GM21786 (cell line): ENCODE results near the gene SLC6A17.

Experiments used
- ATAC-seq: cut with Tn5 transposase; IDR thresholded peaks from one replicate; pipeline ENCODE4 v1.9.1; 2021; ENCODE audit not compliant: unreplicated experiment

The SLC6A17 gene

DNA sequence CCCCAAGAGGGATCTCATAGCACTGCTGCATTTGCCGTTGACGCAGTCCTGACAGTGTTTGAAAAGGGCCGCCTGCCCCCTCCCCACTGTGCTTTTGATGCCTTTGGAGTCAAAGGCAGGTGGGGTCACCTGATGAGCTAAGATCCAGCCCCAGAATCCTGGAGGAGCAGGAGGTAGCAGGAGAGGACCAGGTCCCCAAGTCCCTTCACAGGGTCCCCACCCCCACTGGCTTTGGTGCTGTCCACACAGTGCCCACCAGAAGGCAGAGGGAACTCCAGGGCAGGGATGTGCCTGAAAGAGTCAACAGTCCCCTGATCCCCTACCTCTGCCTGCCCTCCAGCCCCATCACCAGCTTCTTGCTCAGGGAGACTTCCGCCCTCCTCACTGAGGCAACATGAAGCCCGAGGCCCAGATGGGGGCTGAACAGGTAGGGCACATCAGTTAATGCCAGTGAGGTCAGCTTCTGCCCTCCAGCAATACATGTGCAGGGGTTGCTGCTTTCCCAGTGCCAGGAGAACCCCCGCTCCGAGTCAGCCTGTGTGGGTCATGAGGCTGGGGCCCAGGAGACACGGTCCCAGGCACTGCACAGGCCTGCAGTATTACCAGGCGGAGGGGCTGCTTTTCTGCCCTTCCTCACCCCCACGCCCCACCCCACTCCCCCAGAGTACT lies 51.0 kb downstream of the SLC6A17 start:
- ATAC-seq, result no peak

DNA sequence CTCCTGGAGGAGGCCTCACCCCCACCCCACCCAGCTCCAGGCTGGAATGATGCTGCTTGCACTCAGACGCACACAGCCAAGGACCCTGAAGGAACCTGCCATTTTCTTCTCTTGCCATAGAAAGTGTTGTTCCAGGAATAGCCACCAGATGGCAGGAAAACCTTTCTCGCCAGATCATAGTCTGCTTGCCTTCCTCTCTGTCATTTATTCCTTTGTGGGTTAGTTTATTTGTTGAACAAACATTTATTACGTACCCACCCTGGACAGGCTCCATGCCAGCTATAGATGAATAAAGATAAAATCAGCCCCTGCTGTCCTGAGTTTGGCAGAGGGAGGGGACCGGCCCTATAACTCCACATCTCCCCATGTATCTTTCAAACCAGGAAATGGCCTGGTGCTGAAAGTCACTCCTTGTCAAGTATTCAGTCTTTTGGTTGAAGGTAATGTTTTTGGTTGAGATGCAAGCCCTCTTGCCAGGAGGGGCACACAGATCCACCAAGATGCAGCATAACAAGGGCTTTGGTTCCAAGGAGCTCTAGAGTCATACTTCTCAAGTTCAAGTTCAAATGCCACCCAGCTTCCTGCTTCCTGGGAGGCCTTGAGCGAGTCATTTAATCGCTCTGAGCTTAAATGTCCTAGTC lies 52.8 kb downstream of the SLC6A17 start:
- no peak for ATAC-seq

DNA sequence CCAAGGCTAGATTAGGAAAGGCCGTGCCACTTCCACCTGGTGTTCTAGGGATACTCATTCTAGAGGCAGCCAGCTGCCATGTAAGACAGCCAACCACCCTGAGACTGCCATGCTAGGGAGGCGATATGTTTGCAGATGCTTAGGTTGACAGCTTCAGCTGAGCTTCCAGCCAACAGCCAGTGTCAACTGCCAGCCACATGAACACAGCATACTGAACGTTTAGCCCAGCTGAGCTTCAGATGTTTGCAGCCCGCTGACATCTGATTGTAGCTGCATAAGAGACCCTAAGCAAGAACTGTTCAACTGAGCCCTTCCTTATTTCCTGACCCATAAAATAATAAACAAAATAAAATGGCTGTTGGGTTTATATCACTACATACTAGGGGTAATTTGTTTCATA lies 54.9 kb downstream of the SLC6A17 start:
- ATAC-seq, result no peak

DNA sequence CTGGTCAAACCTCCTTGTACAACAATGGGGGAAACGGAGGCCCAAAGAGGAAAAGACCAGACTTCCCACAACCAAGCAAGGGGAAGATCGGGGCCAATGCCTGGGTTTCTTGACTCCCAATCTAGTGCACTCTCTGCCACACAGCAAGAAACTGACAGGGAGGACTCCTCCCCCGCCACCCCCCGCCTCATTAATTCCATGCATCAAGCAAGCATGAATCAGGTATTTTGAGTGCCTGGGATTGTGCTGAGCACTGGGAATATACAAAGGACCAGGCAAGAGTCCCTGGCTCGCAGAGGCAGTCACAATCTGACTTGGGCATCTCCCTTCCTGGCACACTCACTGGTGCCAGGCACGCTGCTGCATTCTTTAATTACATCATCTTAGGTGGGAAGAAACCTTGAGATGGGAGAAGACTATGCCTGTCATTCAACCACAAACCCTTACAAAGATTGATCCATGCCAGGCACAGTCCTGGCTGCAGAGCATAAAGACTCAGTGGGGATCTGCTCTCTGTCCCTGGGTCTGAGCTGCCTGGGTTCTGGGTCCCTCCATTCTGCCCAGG lies 55.4 kb downstream of the SLC6A17 start:
- ATAC-seq, result no peak

DNA sequence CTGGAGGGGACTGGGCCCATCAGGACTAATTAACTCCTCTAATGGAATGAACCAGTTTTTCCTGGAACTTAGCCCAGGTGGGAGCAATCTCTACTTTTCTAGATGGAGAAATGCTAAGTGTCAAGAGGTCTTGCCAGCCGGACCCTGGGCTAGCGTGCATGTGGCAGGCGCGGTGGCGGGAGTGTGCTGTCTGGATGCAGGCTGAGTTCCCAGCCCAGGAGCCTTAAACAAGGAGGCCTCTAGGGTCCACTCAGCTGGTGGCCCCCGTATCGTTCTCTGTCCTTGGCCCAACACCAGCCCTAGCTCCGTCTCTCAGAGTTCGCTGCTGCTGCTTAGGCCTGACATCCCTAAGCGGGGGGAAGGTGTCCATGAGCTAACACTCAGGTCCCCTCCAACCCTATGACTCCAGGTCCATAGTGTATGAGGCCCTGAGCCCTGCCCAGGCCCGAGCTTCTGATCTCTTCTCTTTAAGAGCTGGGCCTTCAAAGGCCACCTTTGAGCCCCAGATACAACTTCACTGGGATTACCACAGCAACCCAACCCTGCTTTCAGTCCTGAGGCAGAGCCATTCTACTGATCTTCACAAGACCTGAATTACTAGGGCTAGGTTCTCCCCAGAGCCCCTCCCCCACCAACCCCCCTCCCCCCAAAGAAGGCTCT lies 56.1 kb downstream of the SLC6A17 start:
- ATAC-seq, result no peak

DNA sequence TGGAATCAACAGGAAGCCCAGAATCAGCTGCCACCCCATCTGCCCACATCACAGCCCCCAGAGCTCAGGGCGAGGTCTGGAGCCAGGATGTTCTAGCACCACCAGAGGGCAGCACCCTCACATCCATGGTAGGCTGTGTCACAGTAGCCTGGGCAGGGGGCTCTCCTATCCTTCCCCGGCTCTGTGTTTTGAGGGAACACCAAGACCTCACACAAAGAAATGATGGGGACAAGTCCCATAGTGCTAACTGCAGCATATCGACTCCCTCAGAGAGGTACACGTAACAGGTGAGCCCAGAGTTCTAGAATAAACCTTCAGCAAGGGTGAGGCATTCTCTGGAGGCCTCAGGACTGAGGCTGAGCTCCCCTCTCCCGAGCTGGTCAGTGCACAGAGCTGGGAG lies 57.5 kb downstream of the SLC6A17 start:
- ATAC-seq, result no peak

DNA sequence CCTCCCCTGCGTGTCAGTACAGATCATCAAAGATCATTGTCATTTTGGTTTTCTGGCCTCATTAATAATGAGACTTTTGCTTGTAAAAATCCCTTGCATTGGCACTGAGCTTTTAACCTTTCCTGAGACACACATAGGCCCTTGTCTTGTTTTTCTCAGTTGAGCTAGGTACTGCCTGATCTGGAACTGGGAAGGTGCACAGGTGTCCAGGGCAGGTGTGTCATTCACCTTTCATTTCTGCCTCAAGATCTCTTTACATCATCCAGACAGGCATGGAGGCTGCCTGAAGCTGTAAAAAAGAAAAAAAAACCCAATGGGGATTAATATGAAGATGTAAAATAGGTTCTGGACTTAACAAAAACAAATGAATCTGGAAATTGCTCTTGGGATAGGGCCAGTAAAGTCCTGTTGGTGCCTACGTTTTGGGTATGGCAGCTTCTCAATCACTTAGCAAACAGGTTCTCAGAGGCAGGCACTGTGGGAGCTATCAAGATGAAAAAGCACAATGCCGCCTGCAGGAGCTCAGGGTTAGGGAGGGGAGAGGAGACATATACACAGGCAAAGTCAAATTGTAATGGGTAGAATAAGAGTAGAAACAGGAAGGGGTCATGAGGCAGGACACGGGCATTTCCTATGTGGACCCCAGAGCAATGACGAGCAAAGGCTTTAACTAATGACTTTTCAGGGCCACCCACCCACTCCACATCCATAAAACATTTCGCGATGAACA lies 58.8 kb downstream of the SLC6A17 start:
- ATAC-seq, result no peak

DNA sequence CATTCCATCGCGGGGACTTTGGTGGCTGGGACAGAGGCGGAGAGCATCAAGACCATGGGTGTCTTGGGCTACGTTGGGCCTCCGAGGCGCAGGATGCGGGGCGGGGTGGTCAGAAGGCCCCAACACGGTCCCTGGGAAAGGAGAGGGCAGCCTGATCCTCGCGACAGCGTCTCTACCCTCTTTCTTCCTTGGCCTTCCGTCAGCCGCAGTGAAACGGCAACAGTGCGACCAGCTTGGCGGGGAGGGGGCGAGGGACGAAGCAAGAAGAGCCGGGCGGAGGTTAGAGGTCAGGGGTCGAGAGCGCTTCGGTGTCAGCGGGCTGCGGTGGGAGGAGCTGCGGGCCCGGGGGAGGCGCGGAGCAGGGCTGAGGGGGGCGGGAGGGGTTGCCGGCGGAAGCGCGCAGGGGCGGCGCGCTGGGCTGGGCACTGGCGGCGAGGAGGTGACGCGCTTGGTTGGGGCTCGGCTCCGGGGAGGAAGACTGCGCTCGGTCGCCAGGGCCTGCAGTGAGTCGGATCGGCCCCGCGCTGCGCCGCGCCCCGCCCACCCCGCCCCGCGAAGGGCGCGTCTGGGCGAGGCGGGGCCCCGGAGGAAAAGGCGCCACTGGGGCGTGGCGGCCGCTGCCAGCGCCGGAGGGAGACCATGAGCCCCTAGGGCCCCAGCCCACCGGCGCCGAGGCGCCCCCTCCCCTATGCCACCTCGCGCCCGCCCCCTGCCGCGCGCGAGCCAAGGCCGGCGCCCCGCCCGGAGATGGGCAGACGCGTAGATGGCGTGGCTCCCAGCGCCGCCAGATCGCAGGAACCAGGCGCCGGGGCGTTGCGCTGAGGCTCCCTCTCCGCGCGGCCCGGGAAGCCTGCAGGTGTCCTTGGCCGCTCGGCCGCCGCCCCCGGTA lies 59.7 kb downstream of the SLC6A17 start, which contains the start of gene KCNC4:
TSS of gene KCNC4 (plus strand) at position 600 of the 889 bp plus-strand sequence. CDS start 1,186 bp downstream, outside the sequence.
- ATAC-seq, result peak; percentile 84

DNA sequence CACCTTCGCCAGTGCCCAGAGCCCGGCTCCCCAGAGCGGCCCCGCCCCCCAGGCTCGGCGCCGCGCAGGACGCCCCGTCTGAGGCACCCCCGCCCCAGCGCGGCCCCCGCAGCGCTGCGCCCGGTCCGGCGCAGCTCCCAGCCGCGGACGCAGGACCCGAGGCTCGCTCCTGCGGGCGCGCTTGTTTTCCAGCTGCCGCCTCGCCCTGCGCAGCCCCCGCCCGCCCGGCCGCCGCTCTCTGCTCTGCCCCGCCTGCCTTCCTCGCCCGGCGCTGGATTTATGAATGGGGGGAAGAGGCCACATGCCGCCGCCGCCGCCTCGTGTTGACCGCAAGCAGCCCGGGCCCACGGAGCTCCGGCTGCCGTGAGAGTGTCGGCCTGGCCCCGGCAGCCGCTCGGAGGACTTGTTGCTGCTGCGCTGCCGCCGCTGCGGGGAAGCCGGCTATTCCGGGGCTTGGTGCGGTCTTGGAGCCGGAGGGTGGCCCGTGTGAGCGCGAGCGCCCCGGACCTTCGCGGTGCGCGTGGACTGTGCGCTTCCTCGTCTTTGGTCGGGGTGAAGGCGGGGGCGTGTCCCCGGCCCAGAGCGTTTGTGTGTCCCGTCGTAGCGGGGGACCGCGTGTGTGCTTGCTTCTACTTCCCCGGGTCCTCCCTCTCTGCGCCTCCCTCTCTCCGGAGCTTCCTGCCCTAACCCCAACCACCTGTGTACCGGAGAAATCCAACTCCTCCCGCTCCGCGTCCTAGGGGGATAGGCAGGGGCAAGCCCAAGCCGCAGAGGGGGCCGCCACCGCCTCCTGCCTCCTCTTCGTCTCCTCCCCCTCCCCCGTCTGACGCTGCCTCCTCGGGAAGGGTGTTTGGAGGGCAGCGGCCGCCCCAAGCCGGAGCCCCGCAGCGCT lies 60.6 kb downstream of the SLC6A17 start:
- ATAC-seq, result peak; percentile 20

DNA sequence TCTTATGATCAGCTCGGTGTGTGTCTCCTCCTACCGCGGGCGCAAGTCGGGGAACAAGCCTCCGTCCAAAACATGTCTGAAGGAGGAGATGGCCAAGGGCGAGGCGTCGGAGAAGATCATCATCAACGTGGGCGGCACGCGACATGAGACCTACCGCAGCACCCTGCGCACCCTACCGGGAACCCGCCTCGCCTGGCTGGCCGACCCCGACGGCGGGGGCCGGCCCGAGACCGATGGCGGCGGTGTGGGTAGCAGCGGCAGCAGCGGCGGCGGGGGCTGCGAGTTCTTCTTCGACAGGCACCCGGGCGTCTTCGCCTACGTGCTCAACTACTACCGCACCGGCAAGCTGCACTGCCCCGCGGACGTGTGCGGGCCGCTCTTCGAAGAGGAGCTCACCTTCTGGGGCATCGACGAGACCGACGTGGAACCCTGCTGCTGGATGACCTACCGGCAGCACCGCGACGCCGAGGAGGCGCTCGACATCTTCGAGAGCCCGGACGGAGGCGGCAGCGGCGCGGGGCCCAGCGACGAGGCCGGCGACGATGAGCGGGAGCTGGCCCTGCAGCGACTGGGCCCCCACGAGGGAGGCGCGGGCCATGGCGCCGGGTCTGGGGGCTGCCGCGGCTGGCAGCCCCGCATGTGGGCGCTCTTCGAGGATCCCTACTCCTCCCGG lies 61.3 kb downstream of the SLC6A17 start:
- ATAC-seq, result no peak

DNA sequence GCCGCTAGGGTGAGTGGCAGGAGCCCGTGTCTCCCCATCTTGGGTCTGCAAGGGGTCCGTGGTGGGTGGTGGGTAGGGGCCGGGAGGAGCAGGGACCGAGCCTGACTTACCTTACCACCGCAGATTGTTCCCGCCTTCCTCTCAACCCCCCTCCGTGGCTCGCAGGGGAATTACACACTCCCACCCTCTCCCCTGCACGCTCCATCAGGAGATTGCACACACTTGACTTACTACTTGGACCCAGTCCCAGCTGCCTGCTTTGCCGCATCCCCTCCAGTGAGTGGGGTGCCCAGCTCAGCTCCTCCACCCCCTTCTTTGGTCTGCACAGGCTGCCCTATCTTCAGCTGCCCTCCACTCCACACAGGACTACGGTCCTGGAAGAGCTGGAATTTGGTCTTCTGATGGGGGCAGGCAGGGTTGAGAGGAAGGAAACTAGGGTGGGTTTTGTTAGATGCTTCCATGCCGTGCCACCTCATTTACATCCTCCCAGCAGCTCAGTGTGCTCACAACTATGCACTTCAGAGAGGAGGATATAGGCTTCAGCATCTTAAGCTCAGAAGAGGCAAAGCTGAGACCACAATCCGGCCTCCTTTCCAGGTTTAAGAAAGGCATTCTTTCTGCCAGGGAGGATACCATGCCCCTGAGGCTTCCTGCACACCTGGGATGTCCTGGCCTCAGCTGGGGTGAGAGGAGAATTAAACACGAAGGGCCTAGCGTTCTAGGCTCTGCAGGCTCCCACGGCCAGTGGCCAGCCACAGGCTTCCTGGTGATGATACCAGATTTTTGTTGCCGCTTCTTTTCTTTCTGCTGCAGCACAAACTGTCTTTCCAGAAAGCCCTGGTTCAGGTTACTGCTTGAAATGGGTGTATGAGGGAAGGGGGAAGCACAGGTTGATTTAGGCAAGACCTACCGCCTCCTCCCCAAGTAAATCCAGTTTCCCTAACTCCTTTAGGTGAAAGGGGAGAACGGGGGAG lies 62.2 kb downstream of the SLC6A17 start:
- no peak for ATAC-seq

DNA sequence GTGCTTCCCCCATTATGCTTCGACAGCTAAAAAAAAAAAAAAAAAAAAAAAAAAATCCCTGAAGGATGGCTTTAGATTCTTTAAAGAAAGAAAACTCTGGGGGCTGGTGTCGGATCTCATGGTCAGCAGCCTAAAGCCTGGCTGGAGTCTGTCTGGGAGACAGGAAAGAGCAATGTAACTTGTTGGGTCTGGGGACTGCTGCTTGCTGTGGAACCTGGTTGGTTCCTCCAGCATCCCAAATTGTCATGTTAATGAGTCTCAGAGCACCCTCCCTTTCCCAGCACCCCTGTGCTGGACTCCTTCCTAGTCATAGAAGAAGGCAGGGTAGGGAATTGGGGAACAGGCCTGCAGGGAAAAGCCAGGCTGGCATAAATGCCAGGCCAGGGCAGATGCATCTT lies 62.8 kb downstream of the SLC6A17 start:
- ATAC-seq, result no peak

DNA sequence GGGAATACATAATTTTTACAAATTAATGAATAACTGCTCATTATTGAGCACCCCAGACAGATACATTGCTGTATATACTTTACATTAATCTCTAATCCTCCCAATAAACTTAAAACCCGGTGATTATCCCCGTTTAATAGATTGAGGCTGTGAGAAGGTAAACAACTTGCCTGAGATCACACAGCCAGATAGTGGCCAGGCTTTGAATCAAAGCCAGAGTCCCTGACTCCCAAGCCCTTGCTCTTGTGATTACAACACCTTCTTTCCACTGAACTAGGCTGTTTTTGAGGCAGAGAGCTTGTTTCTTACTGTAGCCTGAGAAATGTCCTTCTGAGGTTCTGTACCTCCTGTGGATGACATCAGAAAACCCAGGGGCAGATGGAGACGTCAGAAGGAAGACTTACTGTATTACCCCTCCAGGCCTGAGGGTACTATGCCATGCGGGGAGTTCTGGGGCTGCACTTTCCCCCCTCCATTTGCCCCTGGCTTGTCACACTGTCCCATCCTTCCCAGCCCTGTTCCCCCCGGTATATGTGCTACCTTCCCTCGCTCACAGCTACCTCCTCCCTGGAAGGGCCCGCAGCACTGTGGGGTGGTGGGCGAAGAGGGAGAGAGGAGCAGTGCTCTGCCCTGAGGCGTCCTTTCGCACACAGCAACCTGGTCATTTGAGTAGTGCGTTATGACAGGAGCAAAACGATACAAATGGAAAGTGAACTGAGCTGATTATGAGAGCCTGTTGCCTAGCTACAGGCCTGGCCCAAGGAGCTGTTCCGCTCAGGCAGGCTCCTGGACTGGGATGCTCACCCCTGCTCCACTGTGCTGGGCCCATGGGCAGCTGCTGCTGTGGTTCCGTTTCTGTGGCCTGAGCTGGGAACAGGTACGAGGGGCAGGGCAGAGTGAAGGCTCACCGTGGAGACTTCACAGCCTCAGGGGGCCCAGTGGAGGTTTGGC lies 64.4 kb downstream of the SLC6A17 start:
- no peak for ATAC-seq

DNA sequence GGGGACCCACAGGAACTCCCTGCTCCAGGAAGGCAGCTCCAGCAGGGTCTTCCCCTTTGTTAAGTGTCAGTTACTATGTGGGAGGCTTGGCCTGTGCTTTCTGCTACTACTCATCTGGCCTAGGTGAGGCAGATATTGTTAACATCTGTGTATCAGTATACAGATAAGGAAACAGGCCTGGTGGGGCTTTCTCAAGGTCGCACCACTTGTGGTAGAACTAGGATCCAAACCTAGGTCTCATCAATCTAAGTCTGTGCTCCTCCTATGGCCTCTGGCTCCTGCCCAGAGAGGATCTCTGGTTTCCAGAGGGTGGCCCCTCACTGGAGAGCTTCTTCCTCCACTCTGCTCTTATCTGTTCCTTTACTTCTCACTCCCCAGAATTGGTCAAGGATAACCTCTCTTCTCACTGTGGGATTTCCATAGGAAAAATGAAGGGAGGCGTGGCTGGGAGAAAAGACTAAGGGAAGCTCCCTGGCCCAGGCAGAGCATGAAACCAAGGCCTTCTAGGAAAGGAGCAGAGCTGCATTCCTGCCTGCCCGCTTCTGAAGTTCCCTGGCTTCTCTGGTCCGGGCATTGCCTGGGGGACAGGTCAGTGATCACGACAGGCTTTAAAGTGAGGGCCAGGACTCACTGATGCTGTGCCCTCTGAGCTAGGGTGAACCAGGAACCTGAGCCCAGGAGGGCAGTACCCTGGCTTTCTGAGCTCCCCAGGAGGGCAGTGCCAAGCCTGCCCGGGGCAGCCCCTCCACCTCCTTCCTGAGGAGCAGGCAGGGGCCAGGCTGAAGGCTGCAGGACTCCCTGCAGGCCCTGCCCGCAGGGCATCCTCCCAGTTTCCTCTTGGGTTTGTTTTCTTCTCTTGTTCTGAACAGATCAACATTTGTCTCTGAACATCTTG lies 65.6 kb downstream of the SLC6A17 start:
- ATAC-seq, result no peak

DNA sequence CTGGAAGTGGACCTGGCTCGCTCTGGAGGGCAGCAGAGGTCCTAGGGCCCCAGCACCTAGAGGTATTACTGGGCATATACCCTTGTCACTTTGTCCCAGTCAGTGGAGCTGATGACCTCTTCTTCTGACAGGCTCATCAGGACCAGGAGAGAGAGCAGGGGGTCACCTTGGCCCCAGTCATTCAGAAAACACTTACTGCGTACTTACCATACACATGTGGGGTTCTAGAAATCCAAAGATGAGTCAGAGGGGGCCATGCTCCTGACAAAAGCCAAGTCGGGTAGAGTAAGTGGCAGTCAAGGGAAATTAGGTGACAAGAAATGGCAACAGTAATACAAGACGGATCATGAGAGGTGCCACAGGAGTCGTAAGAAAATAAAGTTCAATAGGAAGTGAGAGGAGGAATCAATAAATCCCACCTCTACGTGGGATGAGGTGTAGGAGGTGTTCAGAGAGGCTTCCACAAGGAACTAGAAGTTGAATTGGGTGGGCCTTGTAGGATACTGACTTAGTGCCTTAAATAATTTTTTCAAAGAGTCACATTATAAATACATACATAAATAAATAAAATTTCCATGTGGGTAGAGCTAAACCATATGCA lies 66.7 kb downstream of the SLC6A17 start:
- ATAC-seq, result no peak
